NT2/D1 (cell line): Measurements from ENCODE around the gene MAP1LC3B2.

Source experiments
- SUZ12 ChIP-seq: IDR thresholded peaks from 2 replicates; pipeline ENCODE4 v1.6.1; 2011; ENCODE audit not compliant: insufficient read length, insufficient read depth; ENCODE audit errors: extremely low read depth
- YY1 ChIP-seq: IDR thresholded peaks from 2 replicates; pipeline ENCODE4 v1.6.1; 2011; ENCODE audit not compliant: insufficient read length, insufficient read depth

DNA sequence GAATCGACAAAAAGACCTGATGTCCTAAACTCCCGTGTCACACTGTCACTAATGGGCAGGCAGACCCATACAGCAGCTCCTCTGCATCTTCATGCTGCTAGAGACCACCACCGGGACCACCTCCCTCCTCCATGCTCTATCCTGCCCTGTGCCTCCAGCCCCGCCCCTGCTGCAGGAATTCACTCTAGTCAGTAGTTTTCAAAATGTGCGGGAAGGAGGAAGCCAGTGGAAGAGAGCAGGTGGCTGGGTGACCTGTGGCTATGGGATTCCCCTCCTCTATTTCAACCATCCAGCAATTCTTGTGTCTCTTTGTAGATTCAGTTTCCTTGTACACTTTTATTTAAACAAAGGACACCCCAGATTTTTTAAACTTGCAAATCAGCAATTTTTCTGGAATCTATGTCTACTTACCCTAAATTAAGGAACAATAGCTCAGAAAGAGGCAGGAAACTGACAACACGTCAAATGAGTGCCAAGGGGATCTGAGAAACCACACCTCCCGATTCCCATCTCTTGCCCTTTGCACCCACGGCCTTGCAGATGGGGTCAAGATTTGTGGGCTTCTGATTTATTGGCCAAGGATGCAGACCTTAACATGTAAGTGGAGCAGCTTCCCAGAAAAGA is 20.4 kb upstream of the MAP1LC3B2 start:
- TF ChIP-seq YY1 (no peak), SUZ12 (no peak)
